GM21723 (cell line): ENCODE data around the gene MVK.

Source experiments
- ATAC-seq: cut with Tn5 transposase; IDR thresholded peaks from one replicate; pipeline ENCODE4 v1.9.1; 2021; ENCODE audit warnings: mild to moderate bottlenecking, moderate library complexity; ENCODE audit not compliant: unreplicated experiment

MVK gene

GRCh38 chr12:109605599-109606228, 32.1 kb downstream of the MVK start:
- no peak for ATAC-seq

DNA sequence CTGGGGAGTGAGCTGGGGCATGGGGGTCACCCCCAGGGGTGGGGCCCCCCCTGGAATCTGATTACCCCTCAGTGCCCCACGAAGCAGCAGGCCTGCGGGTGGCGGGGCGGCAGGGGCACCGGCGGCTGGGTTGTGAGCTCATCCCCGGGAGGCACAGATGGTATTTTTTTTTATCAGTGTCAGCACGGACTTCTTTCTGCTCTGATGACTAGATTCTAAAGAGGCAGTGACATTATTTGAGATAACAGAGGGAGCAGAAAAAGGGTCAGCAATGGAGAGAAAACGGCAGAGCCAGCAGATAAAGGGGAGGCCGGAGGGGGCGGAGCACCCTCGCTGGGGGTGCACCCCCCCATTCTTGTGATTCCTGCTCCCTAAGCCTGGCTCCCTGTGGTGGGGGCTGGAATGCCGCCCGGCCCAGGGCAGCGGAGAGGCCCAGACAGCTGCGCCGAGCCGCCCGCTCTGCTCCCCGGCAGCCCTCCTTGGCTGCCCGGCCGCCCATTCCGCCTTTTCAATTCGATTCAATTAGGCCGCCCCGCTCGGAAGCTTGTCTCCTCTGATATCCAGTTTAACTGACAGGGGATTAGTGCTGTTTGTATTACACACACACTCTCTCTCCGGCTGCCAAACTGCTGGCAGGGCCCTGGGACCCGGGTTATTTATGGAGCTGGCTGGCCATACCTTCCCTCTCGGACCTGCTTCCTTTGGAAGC, 32.9 kb downstream of the MVK start:
- ATAC-seq: no peak

DNA sequence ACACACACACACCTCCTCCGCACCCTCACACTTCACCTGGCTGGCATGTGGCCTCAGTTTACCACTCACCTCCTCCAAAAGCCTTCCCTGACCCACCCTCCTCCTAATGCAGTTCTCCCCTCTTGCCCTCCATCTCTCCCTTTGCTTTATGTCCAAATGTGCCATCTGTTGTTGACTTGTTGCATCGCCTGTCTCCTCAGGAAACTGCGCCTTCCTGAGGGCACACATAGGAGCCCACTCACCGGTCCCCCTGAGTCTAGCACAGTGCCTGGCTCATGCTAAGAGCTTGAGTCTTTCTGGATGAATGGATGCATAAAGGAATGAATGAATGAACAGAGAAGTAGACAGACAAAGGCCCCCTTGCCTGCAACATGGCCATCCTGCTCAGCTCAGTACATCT, 34.0 kb downstream of the MVK start:
- ATAC-seq: no peak

DNA sequence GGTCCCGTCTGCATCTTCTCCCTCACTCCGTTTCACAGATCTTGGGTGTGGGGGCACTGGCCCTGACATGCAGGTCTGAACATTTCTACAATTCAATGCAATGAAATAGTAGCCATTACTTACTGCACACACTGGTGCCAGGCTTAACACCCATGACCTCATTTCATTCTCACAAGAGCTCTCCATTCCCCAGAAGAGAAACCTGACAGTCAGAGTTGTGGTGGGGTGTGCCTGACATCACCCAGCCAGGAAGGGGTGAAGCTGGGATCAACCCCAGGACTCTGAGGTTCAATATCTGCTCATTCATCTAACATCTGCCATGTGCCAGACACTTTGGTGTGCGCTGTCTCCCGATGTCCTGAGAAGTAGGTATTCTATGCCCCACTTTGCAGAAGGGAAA, 34.7 kb downstream of the MVK start:
- no peak for ATAC-seq

GRCh38 chr12:109608793-109609192, 35.2 kb downstream of the MVK start:
- no peak for ATAC-seq

DNA sequence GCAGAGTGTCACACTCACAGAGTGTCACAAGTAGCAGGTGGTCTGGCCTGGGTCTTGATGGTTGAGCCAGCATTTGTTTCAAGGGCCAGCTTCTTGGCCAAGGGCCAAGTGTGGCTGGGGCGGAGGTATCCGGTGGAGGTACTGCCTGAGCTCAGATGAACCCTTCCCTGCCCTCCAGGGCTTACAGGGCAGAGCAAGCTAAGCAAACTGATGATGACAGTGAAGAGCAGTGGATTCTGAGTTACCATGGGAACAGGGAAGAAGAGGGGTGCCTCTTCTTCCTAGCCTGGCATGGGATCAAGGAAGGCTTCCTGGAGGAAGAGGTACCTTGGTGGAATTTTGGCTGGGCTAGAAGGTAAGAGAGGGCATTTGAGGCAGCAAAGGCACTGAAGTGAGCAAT, 35.7 kb downstream of the MVK start:
- no peak for ATAC-seq

GRCh38 chr12:109610523-109610922, 36.9 kb downstream of the MVK start:
- ATAC-seq: no peak

GRCh38 chr12:109611223-109611622, 37.6 kb downstream of the MVK start:
- ATAC-seq: no peak

DNA sequence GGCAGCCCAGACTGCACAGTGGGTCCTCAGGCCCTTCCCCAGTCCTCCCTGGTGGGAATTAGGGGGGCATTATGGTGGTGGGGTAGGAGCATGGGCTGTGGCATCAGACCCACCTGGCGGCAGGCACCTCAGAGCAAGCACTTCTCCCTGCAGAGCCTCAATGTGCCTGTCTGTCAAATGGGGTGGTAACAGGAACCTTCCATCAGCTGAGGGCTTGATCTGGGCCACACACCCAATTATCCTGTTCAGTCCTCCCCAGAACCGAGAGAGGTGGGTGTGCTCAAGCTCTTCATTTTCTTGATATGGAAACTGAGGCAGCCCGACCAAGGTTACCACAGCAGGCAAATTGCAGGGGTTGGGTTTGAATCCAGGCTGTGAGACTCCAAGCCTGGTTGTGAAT, 38.4 kb downstream of the MVK start:
- ATAC-seq: no peak

DNA sequence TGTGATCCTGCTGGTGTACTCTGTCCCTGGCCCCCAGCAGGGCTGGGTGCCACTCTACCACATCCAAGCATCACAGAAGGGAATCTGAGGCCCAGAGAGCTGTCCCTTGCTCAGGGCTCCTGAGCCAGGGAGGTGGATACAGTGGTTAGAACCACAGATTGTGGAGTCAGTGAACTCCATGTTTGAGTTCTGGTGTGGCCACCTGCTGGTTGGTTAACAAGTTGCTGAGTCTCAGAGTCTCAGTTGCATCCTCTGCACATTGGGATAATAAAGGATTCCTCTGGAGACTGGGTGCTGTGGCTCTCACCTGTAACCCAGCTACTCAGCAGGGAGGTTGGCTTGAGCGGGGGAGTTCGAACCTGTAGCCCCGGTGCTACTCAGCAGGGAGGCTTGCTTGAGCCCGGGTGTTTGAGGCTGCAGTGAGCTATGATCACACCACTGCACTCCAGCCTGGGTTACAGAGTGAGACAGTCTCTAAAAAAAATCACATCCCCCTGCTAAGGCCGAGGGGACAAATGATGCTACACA, 39.4 kb downstream of the MVK start:
- ATAC-seq: no peak

DNA sequence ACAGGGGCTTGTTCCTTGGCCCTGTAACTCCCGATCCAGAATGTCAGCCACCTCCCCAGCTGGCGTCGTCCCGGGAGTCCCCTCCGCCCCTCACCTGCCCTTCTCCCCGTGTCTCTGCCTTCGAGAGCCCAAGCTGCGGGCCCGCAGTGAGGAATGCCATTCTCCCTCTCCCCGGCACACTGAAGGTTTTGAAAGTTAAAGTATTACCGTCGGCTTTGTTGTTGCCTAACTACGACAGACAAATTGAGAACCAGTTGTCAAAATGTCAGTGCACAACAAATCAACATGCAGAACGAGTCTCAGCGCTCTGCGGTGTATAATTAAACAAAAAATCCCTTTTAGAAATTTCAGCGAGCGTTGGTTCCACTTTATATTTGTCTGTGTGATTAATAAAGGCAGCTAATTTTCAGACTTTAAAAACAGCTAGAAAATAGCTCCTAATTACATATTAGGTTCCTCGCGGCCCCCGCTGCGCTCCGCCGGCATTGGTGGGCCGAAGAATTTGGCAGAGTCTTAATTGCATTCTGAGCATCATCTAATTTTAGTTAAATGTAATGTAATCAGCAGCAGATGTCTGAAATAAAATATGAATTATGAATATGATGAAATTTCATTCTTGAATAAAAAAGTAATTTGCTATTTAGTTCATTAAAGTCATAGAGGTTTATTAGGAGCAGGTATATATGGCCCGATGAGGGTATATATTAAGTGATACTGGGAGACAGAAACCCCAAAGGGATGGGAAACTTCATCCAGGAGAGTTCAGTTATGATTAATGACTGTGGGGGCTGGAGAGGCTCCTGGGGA, 40.3 kb downstream of the MVK start:
- no peak for ATAC-seq

- ATAC-seq: no peak
Observed at GRCh38 chr12:109615556-109616229, 42.1 kb downstream of the MVK start.

DNA sequence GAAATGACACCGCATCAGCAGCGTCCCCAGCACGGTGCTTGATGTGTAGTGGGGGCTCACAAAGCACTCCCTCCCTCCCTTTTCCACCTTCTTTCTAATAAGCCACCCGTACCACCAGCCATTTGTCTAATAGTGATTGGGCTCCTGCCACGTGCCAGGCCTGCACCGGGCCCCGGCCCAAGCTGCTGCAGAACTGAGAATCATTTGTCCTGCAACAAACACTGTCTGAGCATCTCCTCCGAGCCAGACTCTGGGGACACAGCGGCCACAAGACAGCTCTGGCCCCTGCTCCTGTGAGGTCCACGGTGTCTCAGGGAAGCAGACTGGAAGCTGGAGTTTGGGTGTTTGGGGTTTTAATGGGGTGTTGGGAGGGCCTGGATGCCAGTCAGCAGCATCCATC, 43.9 kb downstream of the MVK start:
- ATAC-seq: no peak

DNA sequence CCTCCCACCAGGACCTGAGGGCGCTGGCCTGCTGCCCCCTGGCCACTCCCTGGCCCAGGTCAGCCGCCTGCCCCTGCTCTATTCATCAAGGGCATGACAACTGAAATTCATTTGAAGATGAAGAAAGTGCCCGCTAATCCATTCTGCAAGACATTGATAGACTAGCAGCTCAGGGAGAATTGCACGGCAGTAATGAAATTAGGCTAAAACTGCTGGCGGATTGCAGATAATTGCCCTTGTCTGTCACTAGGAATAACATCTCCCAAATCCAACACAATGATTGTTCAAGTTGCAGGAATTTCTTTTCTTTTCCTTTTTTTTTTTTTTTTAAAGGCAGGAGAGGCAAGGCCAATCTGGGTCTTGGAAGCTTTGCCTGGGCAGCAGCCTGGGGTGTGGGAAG, 44.5 kb downstream of the MVK start:
- no peak for ATAC-seq

DNA sequence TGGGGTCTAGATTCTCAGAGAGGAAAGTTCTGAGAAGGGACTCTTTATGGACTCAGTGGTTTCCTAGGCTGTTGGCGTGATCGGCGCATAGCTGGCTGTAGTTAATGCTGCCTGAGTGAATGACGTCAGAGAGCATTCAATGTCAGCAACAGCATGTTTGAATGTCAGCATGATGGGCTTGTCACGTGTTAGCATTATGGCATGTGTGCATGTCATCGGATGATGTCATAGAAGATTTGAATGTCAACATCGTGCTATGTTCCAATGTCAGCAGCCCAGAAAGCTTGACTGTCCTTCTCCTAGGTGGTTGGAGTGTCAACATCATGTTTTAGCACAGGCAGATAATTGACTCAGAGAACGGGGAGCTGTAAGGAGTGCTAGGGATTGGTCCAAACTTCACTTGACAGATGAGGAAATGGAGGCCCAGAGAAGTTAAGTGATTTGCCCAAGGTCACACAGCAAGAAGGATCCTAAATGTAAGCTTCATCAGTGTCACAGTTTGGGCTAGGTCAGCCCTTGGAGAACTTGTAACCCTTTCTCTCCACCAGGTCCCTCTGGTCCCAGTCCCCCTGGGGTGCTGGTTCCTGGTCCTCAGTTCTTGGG, 45.5 kb downstream of the MVK start:
- no peak for ATAC-seq

DNA sequence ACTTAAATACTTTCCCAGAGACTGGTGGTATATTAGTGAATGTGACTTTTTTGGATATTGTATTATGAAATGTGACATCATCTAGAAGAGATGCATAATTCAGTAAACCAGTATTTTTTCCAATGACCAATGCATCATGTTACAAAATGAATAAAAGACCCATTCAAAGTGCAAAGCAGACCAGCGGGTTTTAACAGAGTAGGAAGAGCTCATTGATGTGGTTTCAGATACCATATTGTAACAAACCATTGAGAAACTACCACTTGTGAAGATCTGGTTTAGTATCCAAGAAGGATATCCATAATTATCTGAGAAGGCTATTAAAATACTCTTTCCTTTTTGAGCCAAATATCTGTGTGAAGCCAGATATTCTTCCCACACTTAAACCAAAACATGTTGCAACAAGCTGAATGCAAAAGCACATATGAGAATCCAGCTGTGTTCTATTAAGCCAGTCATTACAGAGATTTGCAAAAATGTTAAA, 47.7 kb downstream of the MVK start:
- no peak for ATAC-seq

DNA sequence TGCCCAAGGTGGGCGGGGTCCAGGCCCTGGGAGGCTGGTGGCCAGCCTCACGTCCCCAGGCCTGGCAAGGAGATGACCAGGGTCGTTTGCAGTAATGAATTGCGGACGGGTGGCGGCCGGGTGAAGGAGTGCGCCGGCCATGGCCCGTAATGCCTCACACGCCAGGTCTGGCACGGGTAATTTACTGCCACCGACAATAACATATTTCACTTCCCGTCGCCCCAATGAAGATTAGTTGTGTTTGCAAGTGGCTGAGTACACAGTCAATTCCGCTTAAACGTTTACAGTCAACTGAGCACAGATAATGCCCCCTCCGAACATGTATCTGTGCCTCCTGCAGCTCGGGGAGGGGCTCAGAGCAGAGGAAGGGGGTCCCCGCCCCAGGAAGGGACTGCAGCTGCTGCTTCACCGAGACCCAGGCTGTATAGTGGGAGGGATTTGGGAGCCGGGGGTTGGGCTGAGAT, 48.3 kb downstream of the MVK start:
- ATAC-seq: no peak

- no peak for ATAC-seq
Observed at GRCh38 chr12:109624467-109624866, 50.9 kb downstream of the MVK start.

DNA sequence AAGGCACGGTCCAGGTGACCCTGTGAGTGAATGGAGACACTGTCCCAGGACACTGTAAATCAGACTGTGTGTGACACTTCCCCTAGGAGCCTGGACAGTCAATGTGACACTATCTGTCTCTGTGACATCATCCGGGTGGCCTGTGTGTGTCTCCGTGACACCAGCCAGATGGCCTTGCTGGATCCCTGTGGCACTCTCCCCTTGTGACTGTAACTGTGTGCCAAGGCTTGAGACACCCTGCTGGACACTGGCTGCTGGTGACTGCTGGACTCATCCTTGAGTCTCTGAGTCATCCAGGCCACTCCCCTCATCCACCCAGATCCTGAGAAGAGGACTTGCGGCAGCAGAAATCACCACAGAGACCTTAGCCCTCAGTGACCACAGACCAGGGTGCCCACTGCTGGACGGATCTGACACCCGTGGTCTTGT, 51.6 kb downstream of the MVK start:
- ATAC-seq: no peak

DNA sequence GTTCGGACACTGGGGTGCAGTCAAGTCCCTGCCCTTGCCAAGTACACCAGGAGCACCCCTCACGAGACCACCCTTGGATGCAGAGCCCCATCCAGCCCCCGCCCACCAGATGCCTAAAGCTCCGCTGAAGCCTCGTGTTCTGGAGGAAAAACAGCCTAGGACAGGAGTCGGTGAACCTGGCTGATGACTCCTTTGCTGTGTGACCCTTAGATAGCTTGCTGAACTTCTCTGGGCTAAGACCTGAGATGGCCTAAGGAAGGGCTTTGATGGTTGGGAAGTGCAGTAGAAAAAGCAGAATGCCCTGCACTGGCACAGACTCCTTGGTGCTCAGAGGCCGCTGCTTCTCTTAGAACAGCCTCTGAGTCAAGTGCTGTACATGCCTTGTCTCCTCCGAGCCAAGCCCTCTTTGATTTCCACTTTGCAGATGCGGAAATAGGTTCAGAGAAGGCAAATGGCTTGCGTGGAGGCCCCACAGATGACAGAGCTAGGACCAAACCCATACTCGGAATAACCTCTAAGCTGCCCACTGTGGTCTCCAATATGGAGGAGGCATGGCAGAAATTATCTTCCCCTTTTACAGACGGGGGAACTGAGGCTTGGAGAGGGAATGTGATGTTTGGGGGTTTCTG, 52.3 kb downstream of the MVK start:
- ATAC-seq: no peak
